Panc1 (cell line): ENCODE measurements around the gene SUGCT. TPM values are rescaled to one million over a fixed set of nuclear protein-coding genes. Genes with fewer than 3 reads are reported as not detected.

Source experiments
- ATAC-seq: fragments of 200-7000 bp; cut with Tn5 transposase; 2 replicates; pipeline ENCODE4 v1.9.1; 2020; ENCODE audit warnings: mild to moderate bottlenecking, moderate library complexity
- BruUV-seq: library from RNA; stranded (reverse); fragments of 400-500 nt; replicated peaks from 2 replicates; lab custom pipeline; 2021; lab: Mats Ljungman, UMichigan
- CTCF ChIA-PET: fragments of 300-600 bp; sonication (Branson Sonifier 250); formaldehyde crosslinking; loops from one replicate; lab custom pipeline; 2022; ENCODE audit warnings: antibody characterized with exemption; lab: Charles Lee
- POLR2A ChIA-PET: fragments of 300-600 bp; sonication (Branson Sonifier 250); formaldehyde crosslinking; loops from one replicate; lab custom pipeline; 2022; ENCODE audit warnings: antibody characterized with exemption; lab: Charles Lee
- DNase-seq: peaks from one replicate; pipeline ENCODE4 v3.0.0-alpha.2; 2010; ENCODE audit warnings: low read depth, low spot score
- H3K27ac ChIP-seq: 2 replicates; pipeline ENCODE4 v1.5.1; 2011; ENCODE audit warnings: mild to moderate bottlenecking, low read length, inconsistent platforms
- H3K27me3 ChIP-seq: fragments of 200-500 bp; sonication (Bioruptor generic); 2 replicates; pipeline ENCODE4 v1.6.0; 2014; ENCODE audit warnings: low read length, inconsistent platforms; ENCODE audit not compliant: control insufficient read depth, insufficient read depth
- H3K36me3 ChIP-seq: fragments of 200-500 bp; sonication (Bioruptor generic); 2 replicates; pipeline ENCODE4 v1.5.1; 2014; ENCODE audit warnings: inconsistent platforms, mild to moderate bottlenecking, low read length, moderate library complexity; ENCODE audit not compliant: control insufficient read depth, insufficient read depth
- H3K4me1 ChIP-seq: 2 replicates; pipeline ENCODE4 v1.5.1; 2011; ENCODE audit warnings: inconsistent platforms, mild to moderate bottlenecking, low read length, moderate library complexity; ENCODE audit not compliant: control insufficient read depth, insufficient read depth
- H3K4me3 ChIP-seq, 2 experiments: 2 replicates each; pipeline ENCODE4 v1.5.1; 2011 to 2012; ENCODE audit warnings: low read depth in 2 of 2, low read length in 2 of 2, mild to moderate bottlenecking in 2 of 2, inconsistent platforms in 1 of 2, moderate library complexity in 1 of 2
- H3K9me3 ChIP-seq: fragments of 200-500 bp; sonication (Bioruptor generic); 2 replicates; pipeline ENCODE4 v1.5.1; 2014; ENCODE audit warnings: low read depth, mild to moderate bottlenecking, inconsistent platforms, low read length, moderate library complexity; ENCODE audit not compliant: control insufficient read depth, insufficient read depth
- POLR2AphosphoS5 ChIP-seq: IDR thresholded peaks from 2 replicates; pipeline ENCODE4 v1.6.1; 2012; ENCODE audit warnings: mild to moderate bottlenecking, low read depth, low read length, moderate library complexity
- REST ChIP-seq, 2 experiments: IDR thresholded peaks; 2 replicates each; pipeline ENCODE4 v1.6.1; 2011 to 2012; ENCODE audit warnings: low read depth in 2 of 2, control low read depth in 1 of 2, low read length in 1 of 2, mild to moderate bottlenecking in 1 of 2, moderate library complexity in 1 of 2; ENCODE audit not compliant: insufficient read depth in 1 of 2
- SIN3A ChIP-seq: IDR thresholded peaks from 2 replicates; pipeline ENCODE4 v1.6.1; 2012; ENCODE audit warnings: low read depth, mild to moderate bottlenecking, low read length, moderate library complexity, borderline replicate concordance; ENCODE audit not compliant: insufficient read depth
- TCF7L2 ChIP-seq: IDR thresholded peaks from 2 replicates; pipeline ENCODE4 v1.6.1; 2011; ENCODE audit warnings: mild to moderate bottlenecking, low read depth, low read length, inconsistent platforms
- in situ Hi-C: cut with HindIII; loops from 2 replicates; pipeline ENCODE4 v1.10.0; 2016; ENCODE audit warnings: low sequenced_read_pairs, low pct_unique_long_range_greater_than_20kb
- intact Hi-C: fragments of 100-400 bp; cut with micrococcal nuclease; formaldehyde crosslinking; loops from one replicate; pipeline ENCODE4 v1.10.0; 2022; ENCODE audit not compliant: unreplicated experiment
- total RNA-seq: library from RNA; stranded (reverse); gene quantifications from one replicate; pipeline ENCODE4 v1.2.1, GENCODE V29; 2021; ENCODE audit not compliant: unreplicated experiment
- TF ChIP-seq, protein P1 (sequence below): fragments of 450-650 bp; IDR thresholded peaks from 2 replicates; pipeline ENCODE4 v1.5.1; 2017; ENCODE audit warnings: mild to moderate bottlenecking

SUGCT gene
- total RNA-seq, 1 experiment from 2014 or later: 3.1 TPM

DNA sequence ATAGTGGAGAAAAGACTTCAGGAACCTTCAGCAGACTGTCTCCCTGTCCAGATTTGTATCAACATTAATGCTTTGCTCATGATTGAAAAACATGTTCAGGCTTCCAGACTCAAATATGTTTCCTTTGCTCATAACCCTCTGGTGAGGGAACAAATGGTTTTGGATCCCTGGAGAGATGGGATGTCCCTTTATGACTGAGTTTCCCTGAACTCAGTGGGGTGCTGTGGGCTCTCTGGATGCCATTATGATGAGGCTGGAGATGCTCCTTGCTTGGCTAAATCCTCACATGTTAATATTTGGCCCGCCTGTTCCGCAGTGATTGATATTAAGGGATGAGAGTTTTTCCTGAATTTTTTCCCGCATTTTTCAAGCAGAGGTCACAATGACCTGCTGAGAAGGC, 749.4 kb downstream of the SUGCT start:
- CTCF ChIA-PET: no interaction called here
- no peak for DNase-seq

GRCh38 chr7:40885503-40885902, 750.7 kb downstream of the SUGCT start:
- H3K4me1 ChIP-seq: no peaks in the 10 kb centered on the region
- ChIA-PET POLR2A (no interaction called here), CTCF (no interaction called here)
- DNase-seq (no peak), ATAC-seq (no peak)
- no TSS peak for BruUV-seq
- in situ Hi-C loops (no loop called here), intact Hi-C loops (no loop called here)
- H3K27ac ChIP-seq: no peak overlapping the region
- no peaks in the 10 kb centered on the region for H3K27me3 ChIP-seq
- no peaks in the 10 kb centered on the region for H3K9me3 ChIP-seq
- no peak overlapping the region for H3K4me3 ChIP-seq
- TF ChIP-seq, protein P1, sequence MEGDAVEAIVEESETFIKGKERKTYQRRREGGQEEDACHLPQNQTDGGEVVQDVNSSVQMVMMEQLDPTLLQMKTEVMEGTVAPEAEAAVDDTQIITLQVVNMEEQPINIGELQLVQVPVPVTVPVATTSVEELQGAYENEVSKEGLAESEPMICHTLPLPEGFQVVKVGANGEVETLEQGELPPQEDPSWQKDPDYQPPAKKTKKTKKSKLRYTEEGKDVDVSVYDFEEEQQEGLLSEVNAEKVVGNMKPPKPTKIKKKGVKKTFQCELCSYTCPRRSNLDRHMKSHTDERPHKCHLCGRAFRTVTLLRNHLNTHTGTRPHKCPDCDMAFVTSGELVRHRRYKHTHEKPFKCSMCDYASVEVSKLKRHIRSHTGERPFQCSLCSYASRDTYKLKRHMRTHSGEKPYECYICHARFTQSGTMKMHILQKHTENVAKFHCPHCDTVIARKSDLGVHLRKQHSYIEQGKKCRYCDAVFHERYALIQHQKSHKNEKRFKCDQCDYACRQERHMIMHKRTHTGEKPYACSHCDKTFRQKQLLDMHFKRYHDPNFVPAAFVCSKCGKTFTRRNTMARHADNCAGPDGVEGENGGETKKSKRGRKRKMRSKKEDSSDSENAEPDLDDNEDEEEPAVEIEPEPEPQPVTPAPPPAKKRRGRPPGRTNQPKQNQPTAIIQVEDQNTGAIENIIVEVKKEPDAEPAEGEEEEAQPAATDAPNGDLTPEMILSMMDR: no peak
- TF ChIP-seq REST (IDR thresholded peaks at IDR 0.05; ENCODE audit: insufficient read depth in 1 of 2, low read depth in 2 of 2, low read length in 1 of 2) (no peak), TCF7L2 (no peak), SIN3A (no peak), POLR2AphosphoS5 (no peak)
- no peaks in the 10 kb centered on the region for H3K36me3 ChIP-seq

More for the DNA sequence above, 749.4 kb downstream of the SUGCT start:
- Histone ChIP-seq H3K4me1 (no peaks in the 10 kb centered on the region), H3K9me3 (no peaks in the 10 kb centered on the region), H3K27me3 (no peaks in the 10 kb centered on the region), H3K4me3 (no peak overlapping the region), H3K36me3 (no peaks in the 10 kb centered on the region), H3K27ac (no peak overlapping the region)
- no peak for ATAC-seq
- in situ Hi-C loops: no loop called here
- intact Hi-C loops: no loop called here
- POLR2A ChIA-PET: no interaction called here
- TF ChIP-seq, protein P1: no peak
- TF ChIP-seq TCF7L2 (no peak), SIN3A (no peak)
- no TSS peak for BruUV-seq
